ENCODE results near the gene UBN1.

Gene UBN1

DNA sequence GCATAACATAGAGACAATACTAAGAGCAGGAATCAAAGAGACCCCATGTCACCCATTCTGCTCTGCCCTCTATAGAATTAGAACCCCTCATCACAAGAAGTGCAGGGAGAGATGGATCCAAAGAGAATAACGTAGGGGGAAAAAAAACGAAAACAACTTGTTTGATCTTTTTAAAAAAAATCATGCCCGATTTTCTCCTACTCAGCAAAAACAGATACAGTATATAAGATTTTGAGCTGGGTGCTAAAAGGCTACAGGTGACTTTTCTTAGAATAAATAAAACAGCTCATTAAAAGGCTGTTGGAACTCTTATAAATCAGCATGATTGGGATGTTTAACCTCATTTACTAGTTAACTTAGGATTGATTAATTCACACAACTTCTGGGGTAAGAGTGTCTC, 17.4 kb downstream of the UBN1 start:
- no peak for DNase-seq

DNA sequence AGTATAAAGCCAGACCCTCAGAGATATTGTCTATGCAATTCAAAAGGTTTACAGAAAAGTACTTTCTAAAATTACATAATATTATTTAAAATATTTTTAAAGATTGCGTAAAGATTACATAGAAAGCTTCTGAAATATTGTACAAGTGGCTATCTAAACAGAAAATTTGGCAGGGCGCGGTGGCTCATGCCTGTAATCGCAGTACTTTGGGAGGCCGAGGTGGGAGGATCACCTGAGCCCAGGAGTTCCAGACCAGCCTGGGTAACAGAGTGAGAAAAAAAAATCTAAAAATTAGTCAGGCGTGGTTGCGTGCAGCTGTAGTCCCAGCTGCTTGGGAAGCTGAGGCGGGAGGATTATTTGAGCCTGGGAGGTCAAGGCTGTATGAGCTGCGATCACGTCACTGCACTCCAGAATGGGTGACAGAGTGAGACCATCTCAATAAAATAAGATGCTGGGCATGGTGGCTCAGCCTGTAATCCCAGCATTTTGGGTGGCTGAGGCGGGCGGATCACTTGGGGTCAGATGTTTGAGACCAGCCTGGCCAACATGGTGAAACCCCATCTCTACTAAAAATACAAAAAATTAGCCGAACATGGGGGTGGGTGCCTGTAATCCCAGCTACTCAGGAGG, 18.1 kb downstream of the UBN1 start:
- no peak for DNase-seq

DNA sequence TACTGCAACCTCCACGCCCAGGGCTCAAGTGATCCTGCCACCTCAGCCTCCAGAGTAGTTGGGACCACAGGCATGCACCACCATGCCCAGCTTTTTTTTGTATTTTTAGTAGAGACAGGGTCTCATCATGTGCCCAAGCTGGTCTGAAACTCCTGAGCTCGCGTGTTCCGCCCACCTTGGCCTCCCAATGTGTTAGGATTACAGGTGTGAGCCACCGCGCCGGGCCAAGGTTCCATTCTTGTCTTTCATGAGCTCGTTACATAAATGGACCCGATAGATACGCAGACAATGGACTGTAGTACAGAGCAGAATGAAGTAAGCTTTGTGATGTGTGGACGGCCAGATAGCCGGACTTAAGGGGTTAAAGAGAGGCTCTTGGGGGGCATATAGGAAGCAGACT, 19.3 kb downstream of the UBN1 start:
- DNase-seq = no peak

- DNase-seq = peak; percentile 63
These were observed 20.7 kb downstream of the UBN1 start for GRCh38 chr16:4868026-4868425.

DNA sequence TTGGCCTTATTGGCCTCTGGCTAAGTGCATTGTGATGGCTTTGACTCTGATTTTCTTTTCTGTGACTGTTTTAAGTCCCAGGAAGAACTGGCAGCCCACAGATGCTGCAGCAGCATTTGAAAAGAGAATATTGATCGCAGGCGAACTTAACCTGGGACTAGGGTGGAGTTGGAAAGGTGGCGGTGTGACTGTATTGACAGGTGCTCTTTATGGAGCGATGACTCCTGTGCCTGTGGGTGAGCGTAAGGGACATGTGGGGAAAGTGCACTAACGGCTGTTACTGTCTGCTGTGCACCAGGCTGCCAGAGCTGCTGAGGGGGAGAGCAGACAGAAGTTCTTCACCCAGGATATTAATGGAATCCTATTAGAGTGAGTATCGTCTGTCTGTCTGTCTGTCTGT, 21.3 kb downstream of the UBN1 start:
- DNase-seq = no peak

DNA sequence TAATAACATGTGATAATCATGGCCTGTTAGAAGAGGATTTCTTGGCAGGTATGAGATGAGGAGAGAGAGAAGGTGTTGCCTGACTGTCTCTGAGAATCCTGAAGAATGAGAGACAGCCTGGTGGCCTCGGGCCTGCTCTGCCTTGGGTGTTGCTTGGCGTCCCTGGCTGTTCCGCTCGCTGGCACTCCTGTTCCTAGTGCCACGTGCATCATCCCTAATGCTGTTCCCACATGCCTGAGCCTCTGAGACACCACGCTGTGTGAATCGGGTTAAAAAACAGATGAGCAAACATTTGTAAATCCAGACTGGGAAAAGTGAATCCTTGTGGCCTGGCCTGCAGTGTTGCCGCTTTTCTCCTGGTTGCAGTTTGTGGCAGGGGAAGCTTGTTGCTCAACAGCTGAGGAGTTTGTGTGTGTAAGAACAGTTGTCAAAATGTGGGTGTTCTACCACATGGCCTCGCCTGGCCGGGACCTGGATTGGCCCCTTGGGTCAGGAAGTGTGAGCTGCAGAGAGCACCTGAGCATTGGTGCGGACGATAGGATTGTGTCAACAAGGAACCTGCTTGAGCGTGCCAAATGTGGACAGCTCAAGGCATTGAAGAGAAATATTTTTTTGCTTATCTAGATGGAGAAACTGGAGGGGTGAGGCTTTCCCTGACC, 22.0 kb downstream of the UBN1 start:
- DNase-seq = no peak

- no peak for DNase-seq
These were observed 22.9 kb downstream of the UBN1 start for GRCh38 chr16:4870138-4870671.

- DNase-seq = no peak
These were observed 23.8 kb downstream of the UBN1 start for GRCh38 chr16:4871071-4871470.

GRCh38 chr16:4873091-4873490, 25.8 kb downstream of the UBN1 start:
- no peak for DNase-seq

DNA sequence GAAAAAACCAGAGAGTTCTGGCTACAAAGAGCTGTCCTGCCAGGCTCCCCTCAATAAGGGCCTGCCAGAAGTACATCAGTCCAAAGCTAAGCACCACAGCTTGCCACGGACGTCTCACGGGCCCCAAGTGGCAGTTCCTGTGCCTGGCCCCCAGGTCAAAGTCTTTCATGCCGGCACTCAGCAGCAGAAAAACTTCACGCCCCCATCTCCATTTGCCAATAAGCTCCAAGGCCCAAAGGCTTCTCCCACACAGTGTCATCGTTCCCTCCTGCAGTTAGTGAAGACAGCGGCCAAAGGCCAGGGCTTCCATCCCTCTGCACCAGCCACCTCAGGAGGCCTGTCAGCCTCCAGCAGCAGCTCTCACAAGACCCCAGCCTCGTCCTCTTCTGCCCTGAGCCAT, 27.4 kb downstream of the UBN1 start:
- DNase-seq = no peak

GRCh38 chr16:4876646-4877379, 29.5 kb downstream of the UBN1 start:
- DNase-seq = no peak

DNA sequence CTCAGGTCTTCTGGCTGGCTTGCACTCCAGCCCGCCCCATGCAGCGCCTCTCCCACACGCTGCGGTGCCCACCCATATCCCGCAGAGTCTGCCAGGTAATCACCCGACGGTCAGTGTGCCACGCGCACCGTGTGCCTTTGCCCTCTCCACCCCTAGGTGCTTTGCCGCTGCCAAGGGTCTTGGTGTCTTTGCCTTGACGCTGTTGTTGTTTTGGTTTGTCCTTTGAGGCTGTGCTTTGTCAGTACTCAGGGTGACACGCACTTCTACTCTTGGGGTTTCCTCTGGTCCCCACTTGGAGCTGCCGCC, 30.1 kb downstream of the UBN1 start:
- no peak for DNase-seq

- no peak for DNase-seq
These were observed 31.8 kb downstream of the UBN1 start for GRCh38 chr16:4879049-4879448.

DNA sequence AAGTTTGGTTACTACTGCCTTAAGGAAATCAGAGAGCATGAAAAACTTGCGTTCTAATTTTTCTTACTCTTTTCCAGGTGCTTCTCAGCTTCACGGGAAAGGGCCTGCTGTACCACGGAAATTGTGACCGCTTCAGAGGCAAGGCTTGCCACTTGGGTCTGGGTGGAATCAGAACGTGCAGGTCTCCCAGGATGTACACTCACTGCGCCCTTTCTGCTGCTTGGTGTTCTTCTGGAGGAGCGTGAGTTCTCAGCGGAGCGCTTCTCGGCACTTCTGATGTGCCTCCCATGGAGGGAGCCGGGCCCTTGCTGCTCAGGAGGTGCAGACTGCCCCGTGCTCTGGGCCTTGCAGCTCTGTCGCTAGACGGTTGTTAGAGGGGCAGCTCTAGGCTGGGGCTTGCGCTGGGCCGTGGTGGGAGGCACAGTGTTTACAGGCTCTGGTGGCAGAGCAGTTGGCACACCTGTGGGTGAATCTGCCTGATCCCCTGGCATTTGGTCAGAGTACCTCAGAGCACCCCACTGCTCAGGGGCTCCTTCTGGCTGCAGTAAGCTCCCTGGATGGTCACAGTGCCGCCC, 32.8 kb downstream of the UBN1 start:
- no peak for DNase-seq

DNA sequence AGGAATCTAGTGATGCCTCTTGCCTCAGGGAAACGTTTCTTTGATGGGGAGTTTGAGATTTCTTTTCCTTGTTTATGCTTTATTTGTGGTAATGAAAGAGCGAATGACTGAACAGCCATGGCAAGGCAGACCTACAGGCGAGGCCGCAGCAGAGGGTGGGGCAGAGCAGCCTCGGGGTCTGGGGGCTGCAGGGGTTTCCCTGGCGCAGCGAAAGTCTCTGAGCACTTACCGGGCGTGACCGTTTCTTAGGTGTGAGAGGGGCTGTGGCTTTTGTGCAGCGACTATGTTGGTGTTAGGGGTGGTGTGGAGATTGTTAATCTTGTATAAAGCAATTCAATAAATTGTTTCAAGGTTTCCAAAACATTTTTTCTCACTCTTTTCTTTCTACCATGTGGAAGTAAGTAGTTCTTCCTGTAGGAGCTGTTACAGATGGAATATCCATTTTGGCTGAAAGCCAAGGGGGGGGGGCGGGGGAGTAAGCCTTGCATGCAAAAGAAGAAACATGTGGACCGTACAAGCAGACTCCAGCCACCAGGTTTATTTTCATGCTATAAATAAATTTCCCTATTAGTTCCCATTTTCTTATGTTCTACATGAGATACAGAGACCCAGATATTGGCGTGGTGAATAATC, 34.8 kb downstream of the UBN1 start:
- DNase-seq = no peak

DNA sequence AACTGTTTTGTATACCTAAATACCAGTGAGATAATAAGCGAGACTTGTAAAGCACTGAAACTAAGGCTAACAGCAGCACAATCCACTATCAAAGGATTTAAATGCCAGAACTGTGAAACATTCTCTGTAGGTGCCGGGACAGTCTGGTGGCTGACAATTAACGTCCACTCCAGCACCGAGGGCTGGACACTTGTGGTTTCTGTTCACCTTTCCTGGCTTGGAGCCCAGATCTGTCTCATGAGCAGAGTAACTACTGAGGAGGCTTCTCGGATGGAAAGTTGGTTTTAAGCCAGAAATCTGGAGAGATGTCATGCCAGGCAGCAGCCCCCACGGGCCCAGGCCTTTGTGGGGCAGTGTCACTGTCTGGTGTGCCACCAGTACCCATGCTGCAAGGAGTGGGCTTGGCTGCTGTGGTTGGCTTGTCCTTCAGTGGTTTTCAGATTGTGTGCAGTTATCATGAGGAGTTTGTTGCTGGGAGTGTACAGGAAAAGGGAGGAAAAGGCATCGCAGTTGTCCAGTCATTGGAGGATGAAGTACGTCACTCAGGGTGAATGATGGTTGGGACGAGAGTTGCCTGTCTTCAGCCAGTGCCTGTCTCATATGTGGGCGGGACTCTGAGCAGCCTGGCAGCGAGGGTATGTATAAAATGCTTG, 35.5 kb downstream of the UBN1 start:
- peak; percentile 97 for DNase-seq

DNA sequence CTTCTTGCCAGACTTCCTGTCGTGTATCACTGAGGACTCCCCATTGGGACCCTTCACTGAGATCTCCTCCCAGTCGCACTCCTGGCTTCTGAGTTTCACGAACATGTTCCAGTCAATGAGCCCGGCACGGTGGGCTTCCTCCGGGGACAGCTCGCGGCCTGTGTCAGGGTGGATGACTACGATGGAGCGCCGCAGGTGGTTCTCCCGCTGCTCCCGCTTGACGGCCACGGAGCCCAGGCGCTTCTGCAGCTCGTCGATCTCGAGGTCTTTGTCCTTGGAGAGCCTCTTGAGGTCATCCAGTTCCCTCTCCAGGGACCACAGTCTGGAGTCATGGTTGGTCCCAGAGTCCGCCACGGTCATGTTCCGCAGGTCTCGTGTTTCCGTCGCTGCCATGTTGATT, 36.2 kb downstream of the UBN1 start:
- DNase-seq = no peak

DNA sequence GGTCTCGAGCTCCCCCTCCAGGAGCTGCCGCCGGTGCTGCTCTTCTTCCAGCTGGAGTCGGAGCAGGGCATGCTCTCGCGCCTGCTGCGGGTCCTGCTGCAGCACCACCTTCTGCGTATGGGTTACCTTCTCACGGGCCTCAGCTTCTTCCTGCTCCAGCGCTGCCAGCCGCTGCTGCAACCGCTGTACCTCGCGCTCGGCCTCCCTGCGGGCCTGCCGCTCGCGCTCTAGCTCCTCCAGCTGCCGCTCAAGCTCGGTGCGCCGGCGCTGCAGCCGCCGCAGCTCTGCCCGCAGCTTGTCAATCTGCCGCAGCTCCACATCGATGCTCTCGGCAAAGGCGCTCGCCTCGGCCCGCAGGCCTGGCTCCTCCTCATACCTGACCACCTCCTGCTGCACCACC, 36.9 kb downstream of the UBN1 start:
- no peak for DNase-seq

GRCh38 chr16:4884972-4885874, 37.9 kb downstream of the UBN1 start:
- DNase-seq = no peak

- DNase-seq = no peak
These were observed 38.9 kb downstream of the UBN1 start for GRCh38 chr16:4886151-4886550.

- no peak for DNase-seq
These were observed 41.3 kb downstream of the UBN1 start for GRCh38 chr16:4888428-4889135.
